Measurements from ENCODE around the gene IL15.

GRCh38 chr4:141614878-141615586 lies 21.4 kb upstream of the IL15 start:
- TF ChIP-seq CTCF (IDR thresholded peaks at IDR 0.05) (no peak), POLR2A (IDR thresholded peaks at IDR 0.05) (no peak)
